ENCODE results near the gene PRR33.

Gene PRR33

GRCh38 chr11:1927848-1928469 lies 36.3 kb upstream of the PRR33 start:
- peak; percentile 49 for DNase-seq

DNA sequence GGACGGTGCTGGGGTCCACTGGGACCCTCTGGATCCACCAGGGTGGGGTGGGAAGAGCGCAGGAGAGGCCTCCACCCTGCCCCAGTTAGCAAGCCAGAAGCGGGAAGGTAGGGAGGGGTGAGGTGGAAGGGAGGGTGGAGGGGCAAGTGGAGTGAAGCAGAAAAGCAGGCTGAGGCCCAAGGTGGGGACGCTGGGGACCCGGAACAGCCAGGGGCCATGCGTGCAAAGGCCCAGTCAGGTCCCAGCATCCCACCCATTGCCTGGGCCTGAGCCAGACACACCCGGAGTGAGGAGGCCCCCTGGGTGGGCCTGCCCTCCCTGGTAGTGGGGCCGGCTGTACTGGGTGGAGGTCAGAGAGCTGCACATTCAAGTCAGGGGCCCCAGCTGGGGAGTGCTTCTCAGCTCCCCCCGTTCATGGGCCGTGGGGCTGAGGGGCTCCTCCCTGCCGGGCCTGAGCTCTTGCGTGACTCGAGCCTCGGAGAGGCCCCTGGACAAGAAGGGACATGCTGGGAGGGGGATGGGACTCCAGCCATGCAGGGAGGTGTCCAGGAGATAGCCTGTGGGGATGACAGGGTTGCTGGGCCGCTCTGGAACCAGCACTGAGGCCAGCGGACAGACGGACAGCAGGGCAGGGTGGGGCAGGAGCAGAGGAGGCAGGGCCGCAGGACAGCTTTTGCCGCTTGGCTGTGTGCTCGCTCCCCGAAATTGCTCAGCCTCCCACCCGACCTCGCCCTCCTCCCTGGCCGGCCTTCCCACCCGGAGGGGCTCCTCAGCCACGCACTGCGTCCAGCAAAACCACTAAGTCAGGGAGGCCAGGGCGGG lies 35.5 kb upstream of the PRR33 start:
- peak; percentile 58 for DNase-seq

GRCh38 chr11:1926156-1927025 lies 34.7 kb upstream of the PRR33 start:
- peak; percentile 54 for DNase-seq

GRCh38 chr11:1925373-1926155 lies 33.9 kb upstream of the PRR33 start:
- no peak for DNase-seq

- peak; percentile 50 for DNase-seq
Observed at GRCh38 chr11:1924646-1925372, 33.1 kb upstream of the PRR33 start.

DNA sequence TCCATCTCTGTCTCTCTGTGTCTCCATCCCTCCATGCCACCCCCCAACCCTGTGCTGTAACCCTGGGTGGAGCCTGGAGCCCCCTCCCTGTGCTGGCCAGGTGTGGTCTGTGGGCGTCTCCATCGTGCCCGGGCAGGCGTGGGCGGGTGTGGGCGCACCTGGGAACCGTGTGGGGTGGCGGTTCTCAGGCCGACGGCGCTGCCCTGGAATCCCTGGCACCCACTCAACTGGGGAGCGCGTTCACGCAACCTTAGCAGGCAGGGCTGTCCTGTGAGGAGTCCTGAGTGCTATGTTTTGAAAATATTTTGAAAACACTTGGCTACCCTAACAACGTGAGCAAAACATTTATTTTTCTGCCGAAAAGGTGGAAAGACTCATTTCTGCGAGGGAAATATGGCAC lies 32.5 kb upstream of the PRR33 start:
- peak; percentile 49 for DNase-seq

DNA sequence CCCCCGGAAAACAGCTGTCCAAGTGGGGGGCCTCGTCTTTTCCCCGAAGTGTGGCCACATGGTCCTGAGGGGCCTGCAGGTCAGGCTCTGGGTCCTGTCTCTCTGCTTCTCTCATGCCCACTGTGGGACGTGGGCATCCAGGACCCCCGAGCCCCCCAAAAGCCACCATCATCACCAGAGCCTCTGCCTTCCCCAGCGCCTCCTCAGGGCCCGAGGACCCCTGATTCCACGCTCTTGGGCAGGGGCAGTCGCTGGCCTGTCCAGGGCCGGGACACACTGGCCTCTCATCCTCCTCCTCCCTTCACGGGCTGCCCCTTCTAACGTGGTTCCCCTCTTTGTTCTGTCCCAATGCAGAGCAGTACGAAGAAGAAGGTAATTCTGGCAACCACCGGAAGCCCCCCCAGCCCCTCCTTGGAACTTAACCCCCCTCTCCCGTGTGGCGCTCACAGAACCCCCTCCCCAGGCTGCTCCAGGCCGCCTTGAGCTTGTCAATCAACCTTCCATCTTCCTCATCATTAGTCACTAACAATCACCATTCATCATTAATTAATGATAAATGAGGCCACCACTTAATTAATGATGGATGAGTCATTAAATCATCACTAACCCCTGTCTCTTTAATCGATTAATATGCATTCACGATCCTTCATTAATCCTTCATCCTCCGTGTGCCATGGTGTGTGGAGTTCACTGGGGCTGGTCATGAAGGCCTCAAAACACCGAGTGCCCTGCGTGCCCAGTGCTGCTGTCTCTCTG lies 31.7 kb upstream of the PRR33 start:
- DNase-seq, result no peak

DNA sequence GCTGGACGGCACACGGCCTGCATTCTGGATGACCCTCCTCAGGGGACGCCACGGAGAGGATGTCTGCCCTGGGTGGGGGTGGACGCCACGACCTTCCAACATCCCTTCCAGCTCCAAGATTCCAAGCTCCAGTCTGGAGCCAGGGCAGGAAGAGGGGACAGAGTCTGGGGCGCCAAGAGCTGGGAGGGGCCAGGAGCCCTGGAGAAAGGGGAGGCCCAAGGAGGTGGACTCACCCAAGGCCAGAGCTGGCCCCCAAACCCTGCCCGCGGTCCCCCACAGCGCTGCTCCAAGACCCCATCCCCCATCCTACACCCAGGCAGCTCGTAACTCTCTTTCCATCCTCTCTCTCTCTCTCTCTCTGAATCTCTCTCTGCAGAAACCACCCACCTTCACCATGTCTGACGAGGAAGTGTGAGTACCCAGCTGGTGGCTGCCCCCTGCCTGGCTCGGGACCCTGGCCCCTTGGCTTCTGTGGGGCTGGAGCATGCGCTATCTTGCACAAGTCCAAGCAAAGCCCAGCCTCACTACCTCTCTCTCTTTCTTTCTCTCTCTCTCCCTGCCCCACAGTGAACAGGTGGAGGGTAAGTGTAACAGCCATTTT lies 30.9 kb upstream of the PRR33 start:
- peak; percentile 50 for DNase-seq

- DNase-seq, result no peak
Observed at GRCh38 chr11:1921574-1922141, 30.0 kb upstream of the PRR33 start.

GRCh38 chr11:1920909-1921573 lies 29.3 kb upstream of the PRR33 start:
- DNase-seq, result no peak

GRCh38 chr11:1920128-1920908 lies 28.6 kb upstream of the PRR33 start:
- no peak for DNase-seq

GRCh38 chr11:1919391-1920127 lies 27.9 kb upstream of the PRR33 start, which contains the start of gene TNNT3:
Gene TNNT3 (plus strand): TSS chr11:1919703. CDS start chr11:1922875, 3,172 bp downstream.
- peak; percentile 53 for DNase-seq

GRCh38 chr11:1918436-1919315 lies 27.0 kb upstream of the PRR33 start:
- DNase-seq, result peak; percentile 50

DNA sequence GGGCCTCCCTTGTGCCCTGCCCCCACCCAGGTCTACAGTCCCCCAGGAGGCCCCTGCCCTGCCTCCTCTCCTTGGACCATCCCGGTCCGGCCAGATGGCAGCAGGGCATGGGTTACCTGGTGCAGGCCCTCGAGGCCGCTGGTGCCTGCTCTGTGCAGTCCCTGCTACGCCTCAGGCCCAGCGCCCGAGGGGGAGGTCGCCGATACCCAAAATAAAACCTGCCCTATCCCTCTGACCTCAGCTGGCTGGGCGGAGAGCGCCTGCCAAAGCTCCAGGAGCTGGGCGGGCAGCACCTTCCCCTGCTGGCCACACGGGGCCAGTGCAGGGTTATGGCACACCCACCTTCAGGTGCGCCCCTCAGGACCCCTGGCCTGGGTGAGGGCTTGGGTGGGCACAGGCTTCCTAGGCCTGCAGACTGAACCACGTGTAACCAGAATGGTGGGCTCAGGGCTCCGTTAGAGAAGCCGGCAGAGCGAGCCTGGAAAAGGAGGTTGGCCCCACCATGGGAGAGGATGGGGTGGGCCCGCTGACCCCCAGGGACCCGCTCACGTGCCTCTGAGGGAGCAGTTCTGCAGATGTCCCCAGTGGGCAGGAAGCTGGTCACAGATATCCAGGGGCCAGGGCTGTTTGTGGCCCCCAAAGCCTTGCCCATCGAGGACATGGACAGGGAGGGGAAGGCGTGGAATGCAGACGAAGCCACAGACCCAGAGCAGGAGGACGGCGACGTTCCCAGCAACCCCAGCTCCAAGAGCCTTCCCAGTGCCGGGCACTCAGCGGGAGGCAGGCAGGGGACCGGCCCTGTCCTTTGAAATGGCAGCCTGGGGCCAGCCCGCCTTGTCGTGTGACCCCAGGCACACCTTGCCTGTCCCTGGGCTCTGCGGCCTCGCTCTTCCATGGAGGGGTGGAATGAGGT lies 26.1 kb upstream of the PRR33 start:
- DNase-seq, result peak; percentile 56

GRCh38 chr11:1916986-1917522 lies 25.4 kb upstream of the PRR33 start:
- DNase-seq, result no peak

Data from islet precursor cell (in vitro differentiated cells).